Measurements from ENCODE around the gene VRK3. TPM values are rescaled to one million over a fixed set of nuclear protein-coding genes. Genes with fewer than 3 reads are reported as not detected.
A peak's percentile ranks its signal among the peaks of the same experiment; 100 is the strongest.

Gene VRK3
- total RNA-seq, 2 experiments from 2014 or later: 65.1 to 65.4 TPM

GRCh38 chr19:50003254-50003788 lies 21.9 kb downstream of the VRK3 start:
- no peaks in the 10 kb centered on the region for H3K27me3 Mint-ChIP-seq
- no peak overlapping the region for H3K27ac Mint-ChIP-seq
- CTCF ChIA-PET: no interaction called here
- ATAC-seq (ENCODE audit: poor library complexity) (no peak), DNase-seq (peak in 1 of 14 experiments; percentile 23)
- Histone ChIP-seq H3K4me1 (ENCODE audit: insufficient read depth, low read length) (peaks cover 16% of the 10 kb centered on the region), H3K9me3 (ENCODE audit: control insufficient read depth in 1 of 2, insufficient read depth in 1 of 2, low read length in 2 of 2) (no peaks in the 10 kb centered on the region), H3K4me3 (ENCODE audit: low read length) (no peak overlapping the region), H3K36me3 (ENCODE audit: insufficient read depth, low read length) (peaks cover 88% of the 10 kb centered on the region), H3K27me3 (ENCODE audit: control insufficient read depth in 1 of 2, insufficient read depth in 2 of 2, low read length in 2 of 2) (no peaks in the 10 kb centered on the region), H3K27ac (ENCODE audit: low read depth in 1 of 2, low read length in 2 of 2) (no peak overlapping the region)
- POLR2A ChIA-PET: no interaction called here
- TF ChIP-seq CTCF (IDR thresholded peaks at IDR 0.05): no peak
- no peak overlapping the region for H3K4me3 Mint-ChIP-seq
- intact Hi-C loops (cut with DNase I, micrococcal nuclease): no loop called here
- no peaks in the 10 kb centered on the region for H3K9me3 Mint-ChIP-seq
- peaks cover 4% of the 10 kb centered on the region for H3K4me1 Mint-ChIP-seq (ENCODE audit: low read depth)
- peaks cover 91% of the 10 kb centered on the region for H3K36me3 Mint-ChIP-seq (ENCODE audit: low read depth)

DNA sequence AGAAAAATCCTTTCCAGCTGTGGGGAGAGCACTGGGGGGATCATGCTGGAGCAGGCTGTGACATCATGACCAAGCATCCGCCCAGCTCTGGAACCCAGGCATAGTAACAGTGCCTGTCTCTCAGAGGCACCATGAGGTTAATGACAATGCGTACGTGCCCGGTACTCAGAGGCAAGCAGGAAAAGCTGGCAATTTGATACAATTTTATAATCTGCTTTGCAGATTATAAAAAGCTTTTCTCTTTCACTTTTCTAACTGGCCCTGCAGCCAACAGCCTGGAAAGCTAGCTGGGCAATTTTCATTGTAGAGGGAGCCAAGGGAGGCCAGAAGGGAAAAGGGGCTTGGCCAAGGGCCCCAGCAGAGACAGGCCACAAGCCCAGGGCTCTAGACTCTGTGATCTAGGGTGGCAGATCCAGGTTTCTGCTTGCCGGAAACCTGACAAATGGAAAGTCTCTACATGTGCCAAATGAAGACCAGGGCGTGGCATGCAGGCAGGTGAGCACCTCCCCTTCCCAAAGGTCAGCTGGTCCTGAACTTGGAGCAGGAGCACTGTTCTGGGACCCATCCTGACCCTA lies 22.7 kb downstream of the VRK3 start:
- peaks cover 4% of the 10 kb centered on the region for H3K4me1 Mint-ChIP-seq (ENCODE audit: low read depth)
- peaks cover 86% of the 10 kb centered on the region for H3K36me3 ChIP-seq (ENCODE audit: insufficient read depth, low read length)
- no peak overlapping the region for H3K4me3 Mint-ChIP-seq
- CTCF ChIA-PET: no interaction called here
- intact Hi-C loops (cut with DNase I, micrococcal nuclease): no loop called here
- no peaks in the 10 kb centered on the region for H3K9me3 Mint-ChIP-seq
- no peak for DNase-seq
- no peaks in the 10 kb centered on the region for H3K9me3 ChIP-seq (ENCODE audit: control insufficient read depth in 1 of 2, insufficient read depth in 1 of 2, low read length in 2 of 2)
- ATAC-seq (ENCODE audit: poor library complexity): no peak
- H3K4me1 ChIP-seq (ENCODE audit: insufficient read depth, low read length): peaks cover 16% of the 10 kb centered on the region
- H3K27ac Mint-ChIP-seq: no peak overlapping the region
- no peak overlapping the region for H3K4me3 ChIP-seq (ENCODE audit: low read length)
- H3K27me3 ChIP-seq (ENCODE audit: control insufficient read depth in 1 of 2, insufficient read depth in 2 of 2, low read length in 2 of 2): no peaks in the 10 kb centered on the region
- no peak for TF ChIP-seq CTCF (IDR thresholded peaks at IDR 0.05)
- H3K36me3 Mint-ChIP-seq (ENCODE audit: low read depth): peaks cover 90% of the 10 kb centered on the region
- no peak overlapping the region for H3K27ac ChIP-seq (ENCODE audit: low read depth in 1 of 2, low read length in 2 of 2)
- H3K27me3 Mint-ChIP-seq: no peaks in the 10 kb centered on the region
- POLR2A ChIA-PET: interaction anchor here (0.8 kb wide), 1 partner anchor 19 kb away, joined by 3 read pairs; no protein-coding TSS in a partner anchor

DNA sequence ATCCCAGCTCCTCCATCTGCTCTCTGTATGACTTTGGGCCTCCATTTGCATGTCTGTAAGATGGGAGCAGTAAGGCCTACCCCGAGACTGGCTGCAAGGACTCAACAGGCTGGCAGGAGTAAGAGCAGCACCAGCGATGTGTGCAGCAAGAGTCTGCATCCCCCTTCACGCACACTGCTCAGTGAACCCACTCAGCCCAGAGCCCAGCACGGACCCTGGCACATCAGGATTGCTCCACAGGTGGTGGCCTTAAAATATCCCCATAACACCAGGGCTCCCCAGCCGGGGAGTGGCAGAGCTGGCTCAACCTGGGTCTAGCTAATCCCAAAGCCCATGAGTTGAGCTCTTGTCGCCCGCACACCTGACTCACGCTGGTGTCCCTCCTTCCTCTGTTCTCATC lies 23.4 kb downstream of the VRK3 start:
- no peak overlapping the region for H3K27ac Mint-ChIP-seq
- ChIA-PET POLR2A (no interaction called here), CTCF (no interaction called here)
- ATAC-seq (ENCODE audit: poor library complexity) (no peak), DNase-seq (no peak)
- no peaks in the 10 kb centered on the region for H3K9me3 Mint-ChIP-seq
- Histone ChIP-seq H3K27ac (ENCODE audit: low read depth in 1 of 2, low read length in 2 of 2) (no peak overlapping the region), H3K36me3 (ENCODE audit: insufficient read depth, low read length) (peaks cover 85% of the 10 kb centered on the region), H3K9me3 (ENCODE audit: control insufficient read depth in 1 of 2, insufficient read depth in 1 of 2, low read length in 2 of 2) (no peaks in the 10 kb centered on the region), H3K4me3 (ENCODE audit: low read length) (no peak overlapping the region), H3K4me1 (ENCODE audit: insufficient read depth, low read length) (peaks cover 16% of the 10 kb centered on the region), H3K27me3 (ENCODE audit: control insufficient read depth in 1 of 2, insufficient read depth in 2 of 2, low read length in 2 of 2) (no peaks in the 10 kb centered on the region)
- no peak for TF ChIP-seq CTCF (IDR thresholded peaks at IDR 0.05)
- H3K4me1 Mint-ChIP-seq (ENCODE audit: low read depth): peaks cover 4% of the 10 kb centered on the region
- intact Hi-C loops (cut with DNase I, micrococcal nuclease): no loop called here
- peaks cover 85% of the 10 kb centered on the region for H3K36me3 Mint-ChIP-seq (ENCODE audit: low read depth)
- no peaks in the 10 kb centered on the region for H3K27me3 Mint-ChIP-seq
- H3K4me3 Mint-ChIP-seq: no peak overlapping the region

Measured in CD4-positive, alpha-beta T cell (primary cell).